Psoas muscle (tissue), 8 donors: ENCODE results near the gene NEK6. TPM values are rescaled to one million over a fixed set of nuclear protein-coding genes. Genes with fewer than 3 reads are reported as not detected.

Source experiments
- ATAC-seq, 4 donors: fragments of 200-7000 bp; cut with Tn5 transposase; one replicate each; pipeline ENCODE4 v1.9.1; 2020; ENCODE audit warnings: moderate library complexity in 3 of 4, mild to moderate bottlenecking in 2 of 4
- DNase-seq, 2 donors: peaks; one replicate each; pipeline ENCODE4 v3.0.0-alpha.2; 2020
- H3K27ac ChIP-seq: fragments of 200-600 bp; one replicate; pipeline ENCODE4 v1.8.0; 2022
- H3K27me3 ChIP-seq, 3 donors: fragments of 200-600 bp in 1 of 3; one replicate each; pipeline versions ENCODE4 v1.6.1 to v1.8.0; 2013 to 2022; ENCODE audit warnings: low read length in 2 of 3, mild to moderate bottlenecking in 2 of 3, moderate library complexity in 1 of 3; ENCODE audit not compliant: insufficient read depth in 3 of 3
- H3K36me3 ChIP-seq, 2 donors: fragments of 200-600 bp in 1 of 2; one replicate each; pipeline versions ENCODE4 v1.6.1 to v1.8.0; 2013 to 2022; ENCODE audit warnings: low read depth in 1 of 2, mild to moderate bottlenecking in 1 of 2, moderate library complexity in 1 of 2; ENCODE audit not compliant: insufficient read depth in 1 of 2
- H3K4me1 ChIP-seq: fragments of 200-600 bp; one replicate; pipeline ENCODE4 v1.8.0; 2022
- H3K4me3 ChIP-seq: fragments of 200-600 bp; one replicate; pipeline ENCODE4 v1.8.0; 2022; ENCODE audit warnings: mild to moderate bottlenecking
- H3K9me3 ChIP-seq: fragments of 200-600 bp; one replicate; pipeline ENCODE4 v1.8.0; 2022
- WGBS, 3 donors: extraction: QIAGEN DNeasy Blood & Tissue Kit; methylation state at CpG; one replicate each; pipeline versions ENCODE4 v1.1.6 to v1.1.7; 2013; 5-methylcytosine and 5-hydroxymethylcytosine counted together
- intact Hi-C, 2 donors: fragments of 100-400 bp; cut with DNase I; formaldehyde crosslinking; loops; one replicate each; pipeline versions ENCODE4 v1.11.0 to v1.14.2; 2022
- polyA plus RNA-seq, 3 donors: library from polyadenylated mRNA; stranded (reverse); fragments of 200-250 nt; gene quantifications; one replicate each; pipeline ENCODE4 v1.2.3, GENCODE V29; 2013
- total RNA-seq, 4 donors: library from RNA; stranded (reverse); fragmentation: NEBNext Ultra II Directional in 2 of 4; extraction: Animal tissue kit (Norgen Biotek cat#: 25700) in 2 of 4; gene quantifications; one replicate each; pipeline versions ENCODE4 v1.2.1 to v1.2.4, GENCODE V29; 2021 to 2023
- TF ChIP-seq, protein P1 (sequence below): fragments of 200-600 bp; IDR thresholded peaks from one replicate; pipeline ENCODE4 v1.8.0; 2022; ENCODE audit warnings: antibody characterized with exemption
- donor health status: healthy with polysubstance abuse.
- donor health status: DM: no; HTN: no; CAD: no; lungs with moderate emphysema.
- donor health status: Bipolar disorder and iron deficiency.
- donor health status: healthy.
- donor health status: DM: yes; HTN: yes; CAD: no.
- donor health status: DM: no; HTN: no; CAD: no.
- donor health status: DM: no; HTN: no; CAD: no.
- donor health status: DM: yes; HTN: yes; CAD: no.

Gene NEK6
- total and polyA plus RNA-seq, 7 donors: 2.0 to 16.0 (median 5.3) TPM

DNA sequence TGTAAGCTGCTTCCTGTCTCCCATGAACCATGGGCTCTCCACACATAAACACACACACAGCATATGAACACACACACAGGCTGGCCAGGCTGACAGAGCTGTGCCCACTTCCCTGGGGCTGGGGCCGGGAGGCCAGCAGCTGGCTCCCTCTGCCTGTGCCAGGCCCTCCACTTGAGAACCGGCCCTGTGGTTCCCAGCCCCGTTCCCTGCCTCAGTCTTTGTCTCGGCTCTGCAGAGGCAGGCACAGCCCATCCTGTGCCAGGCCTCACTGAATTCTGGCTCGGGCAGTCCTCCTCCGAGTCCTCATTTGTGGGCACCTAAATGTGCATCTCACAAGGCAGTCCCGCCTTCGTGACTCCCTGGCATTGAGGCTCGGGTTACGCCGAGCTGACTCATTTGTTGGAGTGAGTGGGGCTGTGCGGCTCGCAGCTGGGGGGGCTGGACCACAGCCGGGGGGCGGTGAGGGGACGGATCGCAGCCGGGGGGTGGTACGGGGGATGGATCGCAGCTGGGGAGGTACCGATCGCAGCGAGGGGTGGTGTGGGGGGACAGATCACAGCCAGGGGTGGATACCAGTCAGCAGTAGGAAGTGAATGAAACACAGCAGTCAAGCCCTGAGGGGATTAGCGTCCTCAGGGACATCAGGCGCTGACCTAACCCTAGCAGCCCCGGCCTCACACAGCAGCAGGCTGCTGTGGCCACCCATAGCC is 85.2 kb downstream of the NEK6 start:
- TF ChIP-seq, protein P1, sequence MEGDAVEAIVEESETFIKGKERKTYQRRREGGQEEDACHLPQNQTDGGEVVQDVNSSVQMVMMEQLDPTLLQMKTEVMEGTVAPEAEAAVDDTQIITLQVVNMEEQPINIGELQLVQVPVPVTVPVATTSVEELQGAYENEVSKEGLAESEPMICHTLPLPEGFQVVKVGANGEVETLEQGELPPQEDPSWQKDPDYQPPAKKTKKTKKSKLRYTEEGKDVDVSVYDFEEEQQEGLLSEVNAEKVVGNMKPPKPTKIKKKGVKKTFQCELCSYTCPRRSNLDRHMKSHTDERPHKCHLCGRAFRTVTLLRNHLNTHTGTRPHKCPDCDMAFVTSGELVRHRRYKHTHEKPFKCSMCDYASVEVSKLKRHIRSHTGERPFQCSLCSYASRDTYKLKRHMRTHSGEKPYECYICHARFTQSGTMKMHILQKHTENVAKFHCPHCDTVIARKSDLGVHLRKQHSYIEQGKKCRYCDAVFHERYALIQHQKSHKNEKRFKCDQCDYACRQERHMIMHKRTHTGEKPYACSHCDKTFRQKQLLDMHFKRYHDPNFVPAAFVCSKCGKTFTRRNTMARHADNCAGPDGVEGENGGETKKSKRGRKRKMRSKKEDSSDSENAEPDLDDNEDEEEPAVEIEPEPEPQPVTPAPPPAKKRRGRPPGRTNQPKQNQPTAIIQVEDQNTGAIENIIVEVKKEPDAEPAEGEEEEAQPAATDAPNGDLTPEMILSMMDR: no peak
- 13 to 18% (median 16%) methylated on average over 21 to 26 of the region's 26 CpGs for WGBS, 3 donors
- peaks cover under 1% of the 10 kb centered on the region for H3K9me3 ChIP-seq
- peak overlapping the region; percentile 71 for H3K27ac ChIP-seq
- H3K36me3 ChIP-seq: peaks cover 0 to 35% of the 10 kb centered on the region in 2 donors
- ATAC-seq: peak; percentile 86 to 92 (median 90)
- peaks cover 15% of the 10 kb centered on the region for H3K4me1 ChIP-seq
- DNase-seq: peak; percentile 80 to 91
- no peaks in the 10 kb centered on the region for H3K27me3 ChIP-seq
- H3K4me3 ChIP-seq: peak overlapping the region; percentile 34
- intact Hi-C loops: no loop called here

DNA sequence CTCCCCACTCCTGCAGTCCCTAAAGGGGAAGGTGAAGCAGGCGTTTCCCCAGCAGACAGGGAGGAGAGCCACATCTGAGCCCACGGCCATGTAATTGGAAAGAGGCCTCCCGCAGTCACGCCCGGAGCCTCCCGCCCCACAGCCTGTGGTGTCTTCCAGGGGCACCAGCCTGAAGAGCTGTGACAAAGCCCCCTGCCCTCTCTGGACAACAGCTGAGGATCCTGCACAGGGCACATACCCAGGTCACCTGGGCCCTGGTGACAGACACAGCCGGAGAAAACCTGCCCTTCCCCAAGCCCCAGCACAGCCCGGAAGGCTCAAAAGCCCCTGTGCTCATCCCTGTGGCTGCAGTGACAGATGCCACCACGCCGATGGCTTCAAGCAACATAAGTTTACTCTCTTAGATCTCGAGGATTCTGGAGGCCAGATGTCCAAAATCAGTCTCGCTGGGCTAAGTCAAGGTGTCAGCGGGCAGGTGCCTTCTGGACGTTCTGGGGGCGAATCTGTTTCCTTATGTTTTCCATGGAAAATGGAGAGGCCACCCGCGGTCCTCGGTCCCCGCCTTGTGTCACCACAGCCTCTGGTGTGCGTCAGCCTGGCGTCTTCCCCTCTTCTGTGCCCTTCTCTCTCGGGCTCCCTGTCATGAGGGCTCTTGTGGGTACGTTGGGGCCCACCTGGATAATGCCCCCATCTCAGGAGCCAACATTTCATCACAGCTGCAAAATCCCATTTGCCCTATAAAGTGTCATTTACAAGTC is 86.0 kb downstream of the NEK6 start:
- DNase-seq (peak; percentile 16 to 47), ATAC-seq (peak in 3 of 4 donors; percentile 5 to 13 (median 11))
- Histone ChIP-seq H3K27me3 (no peaks in the 10 kb centered on the region), H3K9me3 (no peaks in the 10 kb centered on the region), H3K4me1 (peaks cover 15% of the 10 kb centered on the region), H3K27ac (peak overlapping the region; percentile 71), H3K36me3 (peaks cover 0 to 41% of the 10 kb centered on the region in 2 donors), H3K4me3 (peak overlapping the region; percentile 34)
- TF ChIP-seq, protein P1: no peak
- WGBS, 3 donors: 60 to 69% (median 64%) methylated on average over 23 of the region's 23 CpGs
- intact Hi-C loops: no loop called here

DNA sequence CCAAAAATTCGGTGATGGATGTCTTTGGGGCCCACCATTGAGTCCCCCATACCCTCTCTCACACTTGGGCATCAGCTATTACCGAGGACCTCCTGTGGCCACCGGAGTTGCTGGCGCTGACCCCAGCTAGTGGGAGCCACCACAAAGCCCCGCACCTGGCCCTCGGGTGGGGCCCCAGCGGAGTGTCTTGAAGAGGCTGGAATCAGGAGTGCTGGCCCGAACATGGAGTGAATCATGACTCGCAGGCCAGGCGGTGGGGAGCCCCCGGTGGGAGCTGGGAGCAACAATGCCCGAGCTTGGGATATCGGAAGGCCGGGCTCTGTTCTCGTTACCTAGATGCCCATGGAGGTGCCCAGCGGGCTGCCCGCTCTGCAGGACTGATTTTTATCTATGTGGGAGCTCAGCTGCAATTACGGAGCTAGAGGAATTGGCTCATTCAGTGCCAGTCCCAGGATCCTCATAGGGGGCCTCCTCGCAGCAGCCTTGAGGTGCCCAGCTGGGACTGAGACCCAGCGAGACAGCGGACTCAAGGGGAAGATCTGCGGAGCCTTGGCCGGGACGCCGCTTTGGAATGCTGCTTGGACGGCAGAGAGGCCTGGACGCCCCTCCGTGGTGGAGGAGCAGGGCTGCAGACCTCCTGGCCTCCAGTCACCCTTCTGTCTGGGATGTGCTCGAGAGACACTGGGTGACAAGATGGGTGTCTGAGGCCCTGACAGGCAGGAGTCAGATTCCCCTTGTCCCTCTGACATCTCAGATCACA is 86.7 kb downstream of the NEK6 start:
- H3K27me3 ChIP-seq: no peaks in the 10 kb centered on the region
- peaks cover 15% of the 10 kb centered on the region for H3K4me1 ChIP-seq
- TF ChIP-seq, protein P1: no peak
- no peaks in the 10 kb centered on the region for H3K9me3 ChIP-seq
- no peak for ATAC-seq
- intact Hi-C loops: no loop called here
- 79 to 85% (median 80%) methylated on average over 27 to 29 of the region's 29 CpGs for whole genome bisulfite sequencing, 3 donors
- peak in 1 of 2 donors; percentile 53 for DNase-seq
- no peak overlapping the region for H3K4me3 ChIP-seq
- no peak overlapping the region for H3K27ac ChIP-seq
- H3K36me3 ChIP-seq: peaks cover 0 to 49% of the 10 kb centered on the region in 2 donors

DNA sequence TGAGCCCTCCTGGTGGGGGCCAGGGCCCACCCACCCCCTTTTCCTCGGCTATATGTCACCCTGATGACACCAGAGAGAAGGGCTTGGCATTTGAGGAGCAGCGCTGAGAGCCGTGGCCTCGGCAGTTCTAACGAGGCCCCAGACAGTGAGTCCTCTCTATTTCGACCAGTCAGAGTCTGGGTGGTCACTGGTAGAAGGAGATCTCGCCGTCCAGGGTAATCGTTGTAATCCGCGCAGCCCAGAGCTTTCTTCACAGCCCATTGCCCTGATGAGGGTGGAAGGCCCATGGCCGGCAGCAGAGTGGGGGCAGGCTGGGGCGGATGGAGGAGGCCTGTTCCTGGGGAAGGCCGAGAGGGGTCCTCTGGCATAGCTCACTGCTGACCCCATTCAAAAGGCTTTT is 87.3 kb downstream of the NEK6 start:
- Histone ChIP-seq H3K27ac (no peak overlapping the region), H3K27me3 (no peaks in the 10 kb centered on the region), H3K4me1 (peaks cover 15% of the 10 kb centered on the region), H3K36me3 (peaks cover 0 to 55% of the 10 kb centered on the region in 2 donors), H3K9me3 (no peaks in the 10 kb centered on the region), H3K4me3 (no peak overlapping the region)
- WGBS, 3 donors: 84 to 88% (median 88%) methylated on average over 14 of the region's 14 CpGs
- ATAC-seq (no peak), DNase-seq (peak in 1 of 2 donors; percentile 41)
- intact Hi-C loops: no loop called here
- TF ChIP-seq, protein P1: no peak
